GM18858 (cell line): ENCODE data around the gene AK5.

Source experiments
- ATAC-seq: cut with Tn5 transposase; IDR thresholded peaks from one replicate; pipeline ENCODE4 v1.9.1; 2021; ENCODE audit not compliant: unreplicated experiment

The AK5 gene

GRCh38 chr1:77433934-77434333, 152.1 kb downstream of the AK5 start:
- no peak for ATAC-seq

- ATAC-seq, result no peak
Observed at GRCh38 chr1:77434967-77435366, 153.1 kb downstream of the AK5 start.

DNA sequence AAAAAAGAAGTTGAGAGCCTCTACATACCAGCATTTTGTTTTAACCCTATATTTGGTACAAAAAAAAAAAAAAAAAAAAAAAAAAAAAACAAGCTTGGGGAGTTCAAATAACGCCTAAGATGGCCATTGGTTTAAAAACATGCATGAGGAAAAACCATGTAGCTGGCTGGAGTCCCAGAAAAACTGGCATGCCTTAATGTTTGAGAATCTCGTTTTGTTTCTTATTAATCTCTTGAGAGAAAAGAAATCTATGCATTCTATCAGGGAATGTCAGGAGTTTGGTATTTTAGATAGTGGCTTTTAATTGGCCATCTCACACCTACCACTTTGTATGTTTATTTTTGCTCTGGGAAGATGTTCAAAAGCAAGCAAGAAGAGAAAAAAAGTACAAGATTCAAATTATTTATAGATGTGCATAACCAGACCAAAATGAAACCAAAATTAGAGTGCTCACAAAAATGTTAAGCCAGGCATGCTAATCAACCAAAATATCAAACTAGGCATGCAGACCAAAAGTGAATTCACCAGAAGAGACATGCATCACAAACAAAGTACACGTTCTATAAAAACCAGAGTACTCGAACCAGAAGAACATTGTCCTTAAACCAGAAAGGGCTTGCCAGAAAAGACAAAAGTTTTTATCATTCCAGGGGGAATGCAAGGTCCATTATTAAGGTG, 156.6 kb downstream of the AK5 start:
- no peak for ATAC-seq

DNA sequence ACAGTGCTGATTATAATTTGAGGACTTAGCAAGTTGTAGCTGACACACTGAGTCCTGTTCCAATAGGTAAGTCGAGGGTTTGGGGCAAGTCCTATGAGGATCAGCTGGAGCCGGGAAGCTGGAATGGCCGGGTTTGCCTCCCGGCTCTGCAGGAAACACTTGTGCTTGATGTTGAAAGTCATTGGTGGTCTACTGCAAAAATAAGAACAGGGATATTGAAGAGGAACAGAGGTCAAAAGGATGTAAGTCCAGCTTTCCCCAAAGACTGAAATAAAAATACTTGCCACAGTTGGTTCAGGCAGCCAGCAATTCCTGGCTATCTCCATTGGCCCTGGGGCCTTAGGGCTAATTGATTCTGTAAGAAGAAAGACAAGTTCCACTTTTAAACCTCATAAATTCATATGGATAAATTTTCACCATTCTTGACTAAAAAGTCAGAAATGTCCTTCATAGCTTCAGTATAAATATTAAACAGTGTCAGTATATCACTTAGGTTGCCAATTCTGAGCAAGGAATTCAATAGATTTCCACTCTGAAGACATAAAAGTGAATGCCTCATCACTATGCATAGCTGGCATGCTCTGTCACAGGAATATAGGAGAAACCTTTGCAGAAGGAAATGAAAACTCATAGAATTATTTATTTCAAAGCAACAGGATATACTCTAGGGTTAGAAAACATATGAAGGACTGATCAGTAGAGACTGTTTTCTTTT, 165.2 kb downstream of the AK5 start:
- no peak for ATAC-seq

GRCh38 chr1:77447669-77448068, 165.8 kb downstream of the AK5 start:
- ATAC-seq, result no peak

GRCh38 chr1:77459881-77460280, 178.1 kb downstream of the AK5 start:
- ATAC-seq, result no peak

GRCh38 chr1:77461691-77462090, 179.9 kb downstream of the AK5 start:
- ATAC-seq, result no peak

DNA sequence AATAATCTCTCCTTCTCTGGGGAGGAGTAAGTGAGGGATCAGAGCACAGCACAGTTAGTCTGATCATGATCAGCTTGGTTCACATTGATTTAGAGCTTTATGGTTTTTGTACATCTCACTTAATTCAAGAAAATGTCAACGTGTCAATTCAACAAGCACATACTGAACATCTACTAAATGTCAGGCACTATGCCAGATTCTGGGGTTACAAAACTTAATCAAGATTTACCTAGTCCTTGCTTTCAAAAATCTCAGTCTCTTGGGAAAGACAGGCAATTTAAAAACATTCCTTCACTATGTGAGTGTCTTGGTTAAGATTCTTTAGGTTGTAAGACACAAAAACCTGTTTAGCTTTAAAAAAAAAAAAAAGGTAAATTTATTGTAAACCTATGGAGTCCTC, 181.4 kb downstream of the AK5 start:
- ATAC-seq, result no peak

- ATAC-seq, result no peak
Observed at GRCh38 chr1:77465139-77465538, 183.3 kb downstream of the AK5 start.

- no peak for ATAC-seq
Observed at GRCh38 chr1:77465922-77466321, 184.1 kb downstream of the AK5 start.

DNA sequence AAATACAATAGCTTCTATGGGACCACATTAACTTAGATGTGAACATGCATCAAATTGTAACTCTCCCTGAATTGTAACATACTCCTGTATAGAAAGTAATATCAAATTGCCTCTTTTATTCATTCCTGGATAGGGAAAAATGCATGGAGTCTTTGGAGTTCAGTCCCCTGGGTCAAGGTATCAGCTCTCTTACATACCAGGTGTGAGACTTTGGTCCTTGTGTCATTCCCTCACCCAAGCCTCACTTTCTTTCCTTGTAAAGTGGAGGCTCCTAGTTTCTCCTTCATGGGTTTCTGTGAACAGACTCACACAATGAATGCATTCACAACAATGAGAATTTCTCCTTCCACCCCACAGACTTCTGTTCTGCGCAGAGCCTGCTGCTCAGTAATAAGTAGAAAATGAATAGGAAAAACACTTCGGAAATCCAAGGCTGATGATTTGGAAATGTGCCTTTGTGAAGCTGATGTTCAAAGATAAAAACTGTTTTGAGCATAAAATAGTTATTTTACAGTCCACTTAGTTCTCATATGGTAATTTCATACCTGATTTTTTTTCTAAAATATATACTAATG, 185.3 kb downstream of the AK5 start:
- no peak for ATAC-seq

DNA sequence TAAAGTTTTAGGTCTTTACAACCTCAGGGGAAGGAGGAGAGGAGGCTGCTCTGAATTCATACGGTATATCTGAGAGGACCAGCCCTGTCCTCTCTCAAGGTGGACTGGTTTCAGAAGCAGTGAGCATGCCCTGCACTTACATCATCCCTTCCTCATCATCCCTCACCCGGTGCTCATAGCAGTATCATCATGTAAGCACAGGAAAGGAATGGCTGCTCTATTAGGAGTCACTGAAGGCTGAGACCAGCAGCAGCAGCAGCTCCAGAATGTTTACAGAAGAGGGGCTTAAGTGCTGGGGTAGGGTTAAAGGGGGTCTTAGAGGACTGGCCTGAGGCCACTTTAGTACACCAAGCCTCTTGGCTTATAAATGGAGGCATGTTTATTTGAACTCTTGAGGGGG, 185.9 kb downstream of the AK5 start:
- ATAC-seq, result no peak

DNA sequence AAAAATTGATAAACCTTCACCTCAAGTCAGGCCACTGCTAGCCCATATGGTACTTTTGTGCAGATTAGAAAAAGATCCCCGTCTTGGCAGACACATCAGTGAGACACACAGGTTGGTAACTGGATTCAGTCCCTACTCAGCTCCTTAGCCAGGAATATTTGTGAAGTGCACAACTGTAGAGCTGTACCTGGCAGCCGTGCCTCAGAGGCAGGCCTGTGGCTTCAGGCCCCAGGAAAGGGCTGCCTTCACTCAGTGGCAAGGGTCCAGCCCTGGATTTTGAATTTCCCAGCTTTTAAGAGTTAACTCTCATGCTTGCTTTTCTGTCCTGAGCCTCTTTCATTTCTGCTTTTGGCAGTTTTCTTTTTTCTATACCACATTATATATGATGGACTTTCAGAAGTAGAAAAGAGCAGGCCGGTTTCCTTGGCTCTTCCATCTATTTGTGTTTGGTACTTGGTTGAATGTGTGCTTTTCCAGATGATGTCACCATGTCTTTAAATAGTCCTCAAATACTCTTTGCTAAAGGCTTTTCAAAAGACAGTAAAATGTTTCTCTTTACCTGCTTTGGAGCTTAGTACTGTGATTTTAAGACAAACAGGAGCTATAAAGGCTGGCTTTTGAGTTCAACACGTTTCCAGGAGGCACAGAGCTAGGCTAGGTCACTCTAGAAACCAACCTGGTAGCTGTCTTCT, 186.6 kb downstream of the AK5 start:
- ATAC-seq, result no peak

DNA sequence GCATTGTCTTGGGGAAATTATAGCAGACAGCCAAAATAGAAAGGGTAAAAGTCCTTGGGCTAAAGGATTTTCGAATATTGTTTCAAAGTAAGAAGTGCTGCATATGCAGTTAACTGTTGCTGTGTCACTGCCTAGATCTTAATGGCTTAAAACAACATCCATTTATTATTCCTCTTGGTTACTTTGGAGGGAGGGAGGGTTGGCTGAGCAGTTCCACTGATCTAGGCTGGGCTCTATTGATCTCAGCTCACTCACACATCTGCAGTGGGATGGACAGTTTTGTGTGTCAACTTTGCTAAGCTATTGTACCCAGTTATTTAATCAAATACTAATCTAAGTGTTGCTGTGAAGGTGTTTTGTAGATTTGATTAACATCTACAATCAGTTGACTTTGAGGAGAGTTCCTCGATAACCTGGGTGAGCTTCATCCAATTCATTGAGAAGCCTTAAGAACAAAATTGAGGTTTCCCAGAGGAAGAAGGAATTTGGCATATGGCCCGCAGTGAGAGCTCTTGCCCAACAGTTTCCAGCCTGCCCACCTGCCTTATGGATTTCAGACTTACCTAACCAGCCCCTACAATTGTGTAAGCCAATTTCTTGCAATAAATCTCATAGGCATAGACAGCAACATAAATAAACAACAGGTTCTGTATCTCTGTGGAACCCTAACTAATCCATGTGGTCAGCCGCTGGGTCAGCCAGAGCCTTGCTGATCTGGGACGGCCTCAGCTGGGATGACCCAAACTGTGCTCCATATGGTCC, 187.3 kb downstream of the AK5 start:
- no peak for ATAC-seq

GRCh38 chr1:77471691-77472090, 189.9 kb downstream of the AK5 start:
- no peak for ATAC-seq

GRCh38 chr1:77473690-77474089, 191.9 kb downstream of the AK5 start:
- ATAC-seq, result no peak

DNA sequence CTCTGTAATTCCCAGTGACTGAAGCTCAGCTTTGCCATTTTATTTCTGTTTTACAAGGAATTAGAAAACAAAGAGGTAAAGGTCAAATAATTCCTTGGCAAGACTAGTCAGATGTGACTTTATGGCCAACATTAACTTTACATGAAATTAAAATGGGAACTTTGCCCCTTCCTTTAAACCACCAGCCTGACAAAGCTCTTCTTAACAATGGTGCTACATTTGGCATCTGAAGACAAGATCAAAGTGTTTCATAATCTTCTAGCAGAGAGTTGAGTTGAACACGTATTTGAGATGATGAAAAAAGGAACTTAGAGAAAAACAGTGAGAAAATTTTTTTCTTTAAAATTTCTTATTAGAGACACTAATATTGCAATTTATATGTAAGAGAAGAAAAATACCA, 193.8 kb downstream of the AK5 start:
- no peak for ATAC-seq

DNA sequence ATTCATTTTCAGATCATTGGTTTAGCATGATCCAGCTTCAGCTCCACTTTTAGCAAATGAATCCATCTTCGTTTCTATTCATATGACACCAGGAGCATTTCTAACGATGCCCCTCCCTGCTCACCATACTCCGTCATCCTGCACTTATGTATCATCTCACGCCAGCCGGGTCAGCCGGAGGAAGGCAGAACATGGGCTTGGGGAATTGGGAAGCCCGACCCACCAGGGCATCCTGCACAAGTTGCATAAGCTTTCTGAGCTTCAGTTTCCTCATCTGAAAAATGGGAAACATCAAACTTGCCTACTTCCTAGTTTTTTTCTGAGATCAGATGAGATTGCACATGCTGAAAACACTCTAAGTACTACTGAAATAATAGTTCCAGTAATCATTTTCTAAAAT, 194.7 kb downstream of the AK5 start:
- no peak for ATAC-seq

GRCh38 chr1:77484334-77484733, 202.5 kb downstream of the AK5 start:
- ATAC-seq, result no peak

DNA sequence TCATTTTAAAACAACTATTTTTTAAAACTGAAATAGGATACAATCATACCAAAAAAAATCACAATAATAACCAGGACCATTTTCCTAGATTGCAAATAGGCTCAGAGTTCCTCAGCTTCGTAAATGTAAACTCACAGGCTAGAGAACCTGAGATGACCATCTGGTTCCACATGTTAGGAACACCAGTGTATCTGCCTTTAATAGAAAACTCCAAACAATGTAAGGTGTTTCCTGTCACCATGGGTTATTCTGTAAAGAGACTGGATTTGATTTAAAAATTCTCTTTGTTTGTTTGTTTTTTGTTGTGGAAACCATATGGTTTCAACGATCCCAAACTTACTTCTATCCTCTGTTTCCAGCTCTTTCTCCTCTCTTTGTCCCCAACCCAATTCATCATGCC, 203.1 kb downstream of the AK5 start:
- ATAC-seq, result no peak

- ATAC-seq, result no peak
Observed at GRCh38 chr1:77487631-77488030, 205.8 kb downstream of the AK5 start.
